GM18873 (cell line): ENCODE results near the gene PRR3.
A peak's percentile ranks its signal among the peaks of the same experiment; 100 is the strongest.
"Not testable (repeated sequence)": the region's sequence is repeated elsewhere in the genome, so short reads cannot be mapped to it uniquely, and the experiment has no call there.

Source experiments
- ATAC-seq: cut with Tn5 transposase; IDR thresholded peaks from one replicate; pipeline ENCODE4 v1.9.1; 2021; ENCODE audit warnings: mild to moderate bottlenecking, moderate library complexity, moderate number of reproducible peaks; ENCODE audit not compliant: unreplicated experiment, low FRiP score

PRR3 gene

DNA sequence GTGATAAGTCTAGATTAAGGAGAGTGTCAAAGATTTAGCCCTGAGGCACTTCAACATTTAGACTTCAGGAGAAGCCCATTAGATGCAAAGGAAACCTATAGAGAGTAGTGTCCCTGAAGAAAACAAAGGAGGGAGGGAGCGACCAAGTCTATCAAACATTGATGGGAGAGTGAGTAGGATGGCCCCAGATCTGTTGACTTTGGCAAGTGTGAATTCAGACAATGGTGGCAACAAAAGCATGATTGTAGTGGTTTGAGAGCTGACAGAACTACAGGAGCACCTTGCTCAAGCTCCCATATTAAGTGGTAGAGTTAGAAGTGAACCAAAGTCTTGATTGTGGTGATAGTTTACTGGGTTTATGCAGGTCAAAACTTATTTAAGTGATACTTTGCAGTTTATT lies 13.2 kb downstream of the PRR3 start:
- ATAC-seq = no peak

DNA sequence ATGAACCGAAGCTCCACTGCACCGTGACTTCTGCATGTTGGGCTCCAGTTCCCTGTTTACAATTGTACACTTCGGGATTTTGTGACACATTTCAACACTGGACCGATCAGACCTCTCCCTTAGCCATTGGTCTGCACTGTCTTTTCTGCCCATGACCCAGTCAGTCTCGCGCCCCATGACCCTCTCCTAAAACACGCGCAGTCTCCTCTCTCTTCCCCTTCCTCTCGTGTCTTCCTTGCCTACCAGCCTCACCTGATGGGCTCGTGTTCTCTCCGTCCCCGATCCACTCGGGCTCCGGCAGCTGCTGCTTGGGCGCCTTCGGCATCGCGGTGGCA lies 13.6 kb downstream of the PRR3 start:
- peak; percentile 17 for ATAC-seq

- peak; percentile 81 for ATAC-seq
These were observed 14.1 kb downstream of the PRR3 start, which contains the start of gene ABCF1 for GRCh38 chr6:30571075-30571761. ABCF1 (plus strand) TSS chr6:30571442; CDS start chr6:30571488, 46 bp downstream.

DNA sequence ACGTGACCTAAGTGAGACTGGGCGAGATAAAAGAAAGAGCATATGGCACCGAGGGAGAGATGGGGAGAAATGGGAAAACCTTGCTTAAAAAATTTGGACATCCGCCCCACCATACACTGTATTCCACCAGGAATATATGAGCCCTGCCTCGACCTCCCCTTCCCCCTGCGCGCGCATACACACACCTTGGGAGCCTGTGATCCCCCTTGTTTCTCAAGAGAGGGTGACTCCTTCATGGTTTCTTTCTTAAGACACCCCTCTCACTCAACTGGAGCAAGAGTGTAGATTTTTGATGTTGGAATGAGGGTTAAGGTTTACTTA lies 14.6 kb downstream of the PRR3 start:
- no peak for ATAC-seq

- ATAC-seq = no peak
These were observed 15.1 kb downstream of the PRR3 start for GRCh38 chr6:30572148-30572547.

DNA sequence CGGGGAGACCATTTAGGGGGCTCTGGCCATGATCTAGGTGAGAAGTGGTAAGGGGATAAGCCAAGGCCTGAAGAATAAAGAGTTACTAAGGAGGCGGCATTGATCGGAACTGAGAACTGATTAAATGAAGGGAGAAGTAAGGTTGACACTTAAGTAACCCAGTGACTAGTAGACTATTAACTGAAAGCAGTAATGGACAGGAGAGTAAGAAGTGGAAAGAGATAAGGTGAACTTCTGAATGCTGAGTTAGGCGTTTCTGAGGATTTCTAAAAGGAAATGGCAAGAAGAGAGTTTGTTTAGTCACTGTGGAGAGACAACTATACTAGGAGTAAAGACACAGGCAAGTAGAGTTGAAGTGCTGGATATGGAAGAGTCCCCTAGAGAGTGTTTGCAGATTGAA lies 16.0 kb downstream of the PRR3 start:
- ATAC-seq = no peak

DNA sequence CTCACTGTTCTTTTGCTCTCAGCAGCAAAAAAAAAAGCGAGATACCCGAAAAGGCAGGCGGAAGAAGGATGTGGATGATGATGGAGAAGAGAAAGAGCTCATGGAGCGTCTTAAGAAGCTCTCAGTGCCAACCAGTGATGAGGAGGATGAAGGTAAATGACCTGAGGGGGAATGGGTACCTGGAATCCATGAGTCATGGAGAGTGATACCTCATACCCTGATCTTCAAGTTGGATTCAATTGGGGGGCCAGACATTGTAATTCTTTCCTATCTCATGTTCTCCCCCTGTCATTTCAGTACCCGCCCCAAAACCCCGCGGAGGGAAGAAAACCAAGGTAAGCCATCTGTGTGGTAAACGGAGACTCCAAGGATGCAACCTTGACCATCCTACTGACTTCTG lies 21.0 kb downstream of the PRR3 start:
- ATAC-seq = no peak

- no peak for ATAC-seq
These were observed 26.8 kb downstream of the PRR3 start for GRCh38 chr6:30583921-30584320.

GRCh38 chr6:30589754-30590358 lies 32.8 kb downstream of the PRR3 start:
- no peak for ATAC-seq

DNA sequence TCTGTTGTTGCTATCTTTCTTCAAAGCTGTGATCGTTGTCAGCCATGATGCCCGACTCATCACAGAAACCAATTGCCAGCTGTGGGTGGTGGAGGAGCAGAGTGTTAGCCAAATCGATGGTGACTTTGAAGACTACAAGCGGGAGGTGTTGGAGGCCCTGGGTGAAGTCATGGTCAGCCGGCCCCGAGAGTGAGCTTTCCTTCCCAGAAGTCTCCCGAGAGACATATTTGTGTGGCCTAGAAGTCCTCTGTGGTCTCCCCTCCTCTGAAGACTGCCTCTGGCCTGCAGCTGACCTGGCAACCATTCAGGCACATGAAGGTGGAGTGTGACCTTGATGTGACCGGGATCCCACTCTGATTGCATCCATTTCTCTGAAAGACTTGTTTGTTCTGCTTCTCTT lies 33.4 kb downstream of the PRR3 start:
- ATAC-seq = no peak

DNA sequence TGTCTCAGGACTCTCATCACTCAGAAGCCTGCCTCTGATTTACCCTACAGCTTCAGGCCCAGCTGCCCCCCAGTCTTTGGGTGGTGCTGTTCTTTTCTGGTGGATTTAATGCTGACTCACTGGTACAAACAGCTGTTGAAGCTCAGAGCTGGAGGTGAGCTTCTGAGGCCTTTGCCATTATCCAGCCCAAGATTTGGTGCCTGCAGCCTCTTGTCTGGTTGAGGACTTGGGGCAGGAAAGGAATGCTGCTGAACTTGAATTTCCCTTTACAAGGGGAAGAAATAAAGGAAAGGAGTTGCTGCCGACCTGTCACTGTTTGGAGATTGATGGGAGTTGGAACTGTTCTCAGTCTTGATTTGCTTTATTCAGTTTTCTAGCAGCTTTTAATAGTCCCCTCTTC lies 33.9 kb downstream of the PRR3 start:
- ATAC-seq = no peak

DNA sequence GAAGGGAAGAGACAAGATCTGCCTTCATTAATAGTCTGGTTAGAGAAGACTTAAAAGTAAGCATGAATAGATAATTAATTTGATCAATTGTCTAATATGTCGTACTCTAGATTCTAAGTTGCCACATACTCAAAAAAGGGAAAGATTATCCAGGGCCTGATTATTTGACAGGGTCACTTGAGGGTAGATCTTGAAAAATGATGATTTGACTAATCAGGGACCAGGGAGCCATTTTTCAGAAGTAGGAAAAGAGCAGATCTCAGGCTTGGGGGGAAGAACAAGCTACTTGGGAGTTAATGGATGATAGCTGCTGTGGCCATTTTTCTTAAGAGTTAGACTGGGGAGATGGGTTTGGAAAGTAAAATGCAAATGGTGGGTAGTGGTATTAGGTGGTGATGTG lies 35.2 kb downstream of the PRR3 start:
- ATAC-seq = no peak

DNA sequence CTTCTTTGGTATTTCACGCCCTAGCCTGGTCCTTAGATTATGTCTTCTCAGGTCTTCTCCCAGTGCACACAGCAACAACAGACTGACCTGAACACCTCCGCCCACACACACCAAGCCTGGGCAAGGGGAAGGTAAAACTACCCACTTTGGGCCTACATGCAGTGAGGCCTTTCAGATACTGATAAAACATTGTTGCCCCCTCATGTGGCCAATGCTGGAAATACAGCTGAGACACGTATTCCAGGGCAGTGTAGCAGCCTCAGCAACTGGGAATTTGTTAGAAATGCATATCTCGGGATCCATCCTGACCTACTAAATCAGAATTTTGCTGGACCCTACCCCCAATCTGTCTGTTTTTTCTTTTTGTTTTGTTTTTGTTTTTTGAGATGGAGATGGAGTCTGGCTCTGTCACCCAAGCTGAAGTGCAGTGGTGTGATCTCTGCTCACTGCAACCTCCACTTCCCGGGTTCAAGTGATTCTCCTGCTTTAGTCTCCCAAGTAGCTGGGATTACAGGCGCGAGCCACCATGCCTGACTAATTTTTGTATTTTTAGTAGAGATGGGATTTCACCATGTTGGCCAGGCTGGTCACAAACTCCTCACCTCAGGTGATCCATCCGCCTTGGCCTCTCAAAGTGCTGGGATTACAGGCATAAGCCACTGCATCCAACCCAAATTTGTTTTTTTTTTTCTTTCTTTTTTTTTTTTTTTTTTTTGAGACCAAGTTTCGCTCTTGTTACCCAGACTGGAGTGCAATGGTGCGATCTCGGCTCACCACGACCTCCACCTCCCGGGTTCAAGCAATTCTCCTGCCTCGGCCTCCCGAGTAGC lies 40.4 kb downstream of the PRR3 start:
- ATAC-seq = not testable (repeated sequence)

- ATAC-seq = no peak
These were observed 42.0 kb downstream of the PRR3 start for GRCh38 chr6:30598912-30599624.

GRCh38 chr6:30599625-30600324 lies 42.7 kb downstream of the PRR3 start:
- no peak for ATAC-seq

GRCh38 chr6:30600451-30600961 lies 43.4 kb downstream of the PRR3 start:
- no peak for ATAC-seq

GRCh38 chr6:30601436-30601814 lies 44.3 kb downstream of the PRR3 start:
- no peak for ATAC-seq

DNA sequence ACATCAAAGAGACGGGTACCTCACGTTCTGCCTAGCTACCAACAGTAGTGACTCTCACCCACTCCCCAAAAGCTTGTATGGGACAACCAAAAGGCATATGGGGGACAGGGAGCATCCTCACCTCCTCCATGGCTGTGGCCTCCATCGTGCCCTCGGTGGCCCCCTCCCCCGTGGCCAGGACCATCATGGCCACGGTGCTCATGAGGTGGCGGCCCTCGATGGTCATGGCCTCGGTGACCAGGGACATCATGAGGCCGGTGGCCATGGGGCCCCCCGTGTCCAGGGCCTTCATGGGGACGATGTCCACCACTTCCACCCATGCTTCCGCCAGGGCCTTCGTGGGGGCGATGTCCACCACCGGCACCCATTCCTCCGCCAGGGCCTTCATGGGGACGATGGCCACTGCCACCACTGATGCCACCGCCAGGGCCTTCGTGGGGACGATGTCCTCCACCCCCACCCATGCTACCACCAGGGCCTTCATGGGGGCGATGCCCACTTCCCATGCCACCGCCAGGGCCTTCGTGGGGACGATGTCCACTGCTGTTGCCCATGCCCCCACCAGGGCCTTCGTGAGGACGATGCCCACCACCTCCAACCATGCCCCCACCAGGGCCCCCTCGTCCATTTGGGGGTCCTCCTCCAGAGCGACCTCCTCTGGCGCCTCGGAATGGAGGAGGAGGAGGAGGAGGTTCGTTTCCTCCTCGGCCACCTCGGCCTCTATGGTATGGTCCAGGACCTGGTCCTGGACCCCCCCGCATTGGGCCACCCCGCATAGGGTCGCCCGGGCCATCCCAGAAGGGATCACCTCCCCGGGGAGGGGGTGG lies 44.9 kb downstream of the PRR3 start:
- ATAC-seq = no peak

GRCh38 chr6:30603961-30604360 lies 46.9 kb downstream of the PRR3 start:
- no peak for ATAC-seq

- no peak for ATAC-seq
These were observed 53.0 kb downstream of the PRR3 start for GRCh38 chr6:30610065-30610464.
